ENCODE results near the gene ZNF280D.

GRCh38 chr15:56778761-56779160 lies 45.5 kb upstream of the ZNF280D start:
- TF ChIP-seq YY1 (IDR thresholded peaks at IDR 0.05; ENCODE audit: extremely low read depth, insufficient replicate concordance, low read depth, low read length) (no peak), POLR2AphosphoS5 (IDR thresholded peaks at IDR 0.05; ENCODE audit: low read depth, low read length) (no peak), CTCF (IDR thresholded peaks at IDR 0.05 in 2 of 3, conservative IDR thresholded peaks at IDR 0.05 in 1 of 3; ENCODE audit: borderline replicate concordance in 1 of 3, insufficient read depth in 1 of 3, low read depth in 2 of 3, low read length in 2 of 3) (no peak), JUND (IDR thresholded peaks at IDR 0.05) (no peak), POLR2A (IDR thresholded peaks at IDR 0.05; ENCODE audit: borderline replicate concordance, extremely low read depth, insufficient read depth, insufficient read length) (no peak), EZH2phosphoT487 (IDR thresholded peaks at IDR 0.05; ENCODE audit: borderline replicate concordance) (no peak), SRF (IDR thresholded peaks at IDR 0.05; ENCODE audit: low read depth) (no peak), ATF3 (IDR thresholded peaks at IDR 0.05) (no peak), SIN3A (IDR thresholded peaks at IDR 0.05; ENCODE audit: low read depth) (no peak), FOSL1 (IDR thresholded peaks at IDR 0.05; ENCODE audit: low read depth) (no peak), RAD21 (IDR thresholded peaks at IDR 0.05; ENCODE audit: low read depth) (no peak)
